Central memory CD8-positive, alpha-beta T cell (primary cell): ENCODE data around the gene IFNB1.

ENCODE experiments used
- ATAC-seq: fragments of 150-1000 bp; cut with Tn5 transposase; replicated peaks from 2 replicates; pipeline ENCODE4 v1.10.0; 2022; ENCODE audit warnings: mild to moderate bottlenecking, moderate FRiP score, moderate number of reproducible peaks; ENCODE audit not compliant: poor library complexity, severe bottlenecking; ENCODE audit errors: extremely low read depth
- DNase-seq, 2 donors: peaks; one replicate each; pipeline ENCODE4 v3.0.0; 2021; ENCODE audit warnings: low spot score in 2 of 2
- H3K27ac Mint-ChIP-seq: one replicate; pipeline ENCODE4 v1.8.0; 2022; ENCODE audit warnings: low read depth, mild to moderate bottlenecking, moderate library complexity, mixed read lengths
- H3K27me3 Mint-ChIP-seq: one replicate; pipeline ENCODE4 v1.8.0; 2022; ENCODE audit warnings: mixed read lengths
- H3K36me3 Mint-ChIP-seq: one replicate; pipeline ENCODE4 v1.8.0; 2022; ENCODE audit warnings: mild to moderate bottlenecking, moderate library complexity, mixed read lengths; ENCODE audit not compliant: insufficient read depth
- H3K4me1 Mint-ChIP-seq: one replicate; pipeline ENCODE4 v1.8.0; 2022; ENCODE audit warnings: mixed read lengths
- H3K4me3 Mint-ChIP-seq: one replicate; pipeline ENCODE4 v1.8.0; 2022; ENCODE audit warnings: mild to moderate bottlenecking, moderate library complexity, mixed read lengths
- H3K9me3 Mint-ChIP-seq: one replicate; pipeline ENCODE4 v1.8.0; 2022; ENCODE audit warnings: mixed read lengths

The IFNB1 gene

DNA sequence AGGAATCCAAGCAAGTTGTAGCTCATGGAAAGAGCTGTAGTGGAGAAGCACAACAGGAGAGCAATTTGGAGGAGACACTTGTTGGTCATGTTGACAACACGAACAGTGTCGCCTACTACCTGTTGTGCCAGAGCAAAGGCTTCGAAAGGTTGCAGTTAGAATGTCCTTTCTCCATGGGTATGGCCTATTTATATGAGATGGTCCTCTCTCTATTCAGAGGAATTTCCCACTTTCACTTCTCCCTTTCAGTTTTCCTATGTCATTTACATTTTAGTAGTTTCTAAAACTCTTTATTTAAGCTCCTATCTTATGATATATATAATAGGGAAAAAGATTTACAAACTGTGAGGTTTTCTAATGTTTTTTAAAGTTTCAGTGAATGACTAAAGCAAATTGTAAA lies at the start of gene IFNB1:
Gene IFNB1, minus strand, starts transcription at position 162 of the 400 bp plus-strand sequence. Its CDS starts 73 bp downstream, at position 89.
- H3K27me3 Mint-ChIP-seq: no peaks in the 10 kb centered on the region
- ATAC-seq (no peak), DNase-seq (no peak)
- H3K27ac Mint-ChIP-seq: no peak within 1 kb of the TSS
- H3K9me3 Mint-ChIP-seq: no peaks in the 10 kb centered on the region
- peaks cover 1% of the 10 kb centered on the region for H3K36me3 Mint-ChIP-seq
- peaks cover 23% of the 10 kb centered on the region for H3K4me1 Mint-ChIP-seq
- no peak within 1 kb of the TSS for H3K4me3 Mint-ChIP-seq

DNA sequence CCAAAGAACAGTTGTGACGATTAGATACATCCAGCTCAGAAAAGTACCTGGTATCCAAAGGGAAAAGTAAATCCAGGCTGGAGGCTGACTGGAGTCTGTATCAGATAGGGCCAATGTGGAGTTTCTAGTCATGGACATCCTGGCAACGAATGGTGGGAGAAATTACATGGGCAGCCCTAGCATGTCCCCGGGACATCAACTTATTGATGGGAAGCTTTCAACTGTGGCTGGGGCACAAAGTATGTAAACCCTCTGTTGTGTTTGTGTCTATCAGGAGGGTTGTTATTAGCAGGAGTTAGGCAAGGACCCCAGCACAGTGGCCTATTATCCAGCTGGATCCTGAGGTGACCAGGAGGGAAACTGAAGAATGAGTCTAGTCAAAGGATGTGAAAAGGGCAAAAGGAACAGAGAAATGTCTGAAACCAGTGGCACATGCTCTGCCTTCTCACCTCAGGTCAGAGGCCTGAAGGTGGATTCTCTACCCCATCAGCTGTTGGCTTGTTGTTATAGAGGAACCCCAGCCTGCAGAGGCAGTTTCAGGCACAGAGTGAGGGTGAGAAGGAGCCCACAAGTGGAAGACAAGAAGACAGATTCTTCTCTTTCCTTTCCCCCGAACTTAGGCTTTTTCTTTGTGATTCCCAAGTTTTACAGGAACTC lies 44.0 kb upstream of the IFNB1 start:
- Mint-ChIP-seq H3K27me3 (peaks cover 28% of the 10 kb centered on the region), H3K4me1 (no peaks in the 10 kb centered on the region), H3K27ac (no peak overlapping the region), H3K36me3 (no peaks in the 10 kb centered on the region), H3K4me3 (no peak overlapping the region), H3K9me3 (no peaks in the 10 kb centered on the region)
- DNase-seq (no peak), ATAC-seq (no peak)

DNA sequence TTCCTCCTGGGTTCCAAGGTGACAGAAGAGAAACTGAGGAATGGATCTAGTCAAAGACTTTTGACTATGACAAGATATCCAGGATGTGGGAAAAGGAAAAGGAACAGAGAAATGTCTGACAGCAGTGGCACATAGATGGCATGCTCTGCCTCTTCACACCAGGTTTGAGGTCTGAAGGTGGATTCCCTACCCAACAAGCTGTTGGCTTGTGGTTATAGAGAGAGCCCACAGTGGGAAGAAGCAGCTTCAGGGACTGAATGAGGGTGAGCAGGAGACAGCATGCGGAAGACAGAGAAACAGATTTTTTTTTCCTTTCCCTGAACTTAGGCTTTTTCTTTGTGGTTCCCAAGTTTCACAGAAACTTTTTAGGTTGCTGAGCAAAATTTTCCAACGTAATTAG lies 43.3 kb upstream of the IFNB1 start:
- no peak for ATAC-seq
- H3K27ac Mint-ChIP-seq: no peak overlapping the region
- no peaks in the 10 kb centered on the region for H3K4me1 Mint-ChIP-seq
- H3K4me3 Mint-ChIP-seq: no peak overlapping the region
- DNase-seq: no peak
- no peaks in the 10 kb centered on the region for H3K36me3 Mint-ChIP-seq
- H3K9me3 Mint-ChIP-seq: no peaks in the 10 kb centered on the region
- H3K27me3 Mint-ChIP-seq: peaks cover 28% of the 10 kb centered on the region

DNA sequence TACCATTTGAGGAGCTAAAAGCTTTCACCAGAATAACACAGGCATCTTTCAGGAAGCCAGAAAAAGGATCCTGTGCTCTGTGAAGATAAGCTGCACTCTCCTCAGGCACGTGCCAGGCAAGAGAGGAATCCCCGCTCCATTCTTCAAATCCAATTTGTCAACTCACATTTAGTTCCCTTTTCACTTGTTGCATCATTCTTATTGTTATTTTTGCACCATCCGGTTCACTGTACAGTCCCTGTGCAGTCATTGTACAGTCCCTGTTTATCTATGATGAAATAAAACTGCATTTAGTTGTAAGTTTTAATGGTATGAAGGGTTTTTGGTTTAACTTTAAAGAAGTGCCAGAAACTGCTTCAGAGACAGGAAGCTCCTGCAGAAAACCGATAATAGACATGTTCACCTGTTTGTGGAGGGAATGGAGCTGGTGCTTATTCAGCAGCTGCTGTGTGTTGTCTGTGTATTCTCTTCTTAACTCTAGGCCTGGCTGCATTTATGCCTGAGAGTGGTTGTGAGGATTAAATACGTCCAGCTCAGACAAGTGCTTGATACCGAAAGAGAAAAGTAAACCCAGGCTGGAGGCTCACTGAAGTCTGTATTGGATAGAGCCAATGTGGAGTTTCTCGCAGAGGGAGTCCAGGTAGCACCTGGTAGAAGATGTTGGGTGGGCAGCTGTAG lies 41.5 kb upstream of the IFNB1 start:
- no peak overlapping the region for H3K4me3 Mint-ChIP-seq
- no peaks in the 10 kb centered on the region for H3K36me3 Mint-ChIP-seq
- no peaks in the 10 kb centered on the region for H3K9me3 Mint-ChIP-seq
- H3K27me3 Mint-ChIP-seq: peaks cover 22% of the 10 kb centered on the region
- DNase-seq: no peak
- no peak overlapping the region for H3K27ac Mint-ChIP-seq
- H3K4me1 Mint-ChIP-seq: no peaks in the 10 kb centered on the region
- ATAC-seq: no peak

DNA sequence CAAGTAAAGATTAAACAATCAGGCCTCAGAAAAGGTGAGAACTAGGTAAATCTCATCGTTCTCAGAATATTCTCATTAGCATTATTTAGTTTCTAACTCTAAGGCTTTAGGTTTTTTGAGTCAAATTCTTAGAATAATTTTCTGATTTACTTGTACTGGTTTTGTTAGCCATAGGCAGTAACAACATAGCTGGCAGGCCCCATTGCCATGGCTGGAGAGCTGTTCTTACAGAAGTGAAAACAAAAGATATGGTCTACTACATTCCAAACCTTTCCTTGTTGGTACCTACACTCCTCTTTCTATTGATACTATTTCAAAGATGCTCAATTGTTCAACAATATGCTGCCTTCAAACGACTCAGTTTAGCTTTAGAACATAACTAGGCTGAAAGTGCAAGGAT lies 36.6 kb upstream of the IFNB1 start:
- Mint-ChIP-seq H3K27me3 (peaks cover 10% of the 10 kb centered on the region), H3K27ac (no peak overlapping the region), H3K36me3 (no peaks in the 10 kb centered on the region), H3K9me3 (no peaks in the 10 kb centered on the region), H3K4me1 (no peaks in the 10 kb centered on the region), H3K4me3 (no peak overlapping the region)
- no peak for DNase-seq
- ATAC-seq: no peak

DNA sequence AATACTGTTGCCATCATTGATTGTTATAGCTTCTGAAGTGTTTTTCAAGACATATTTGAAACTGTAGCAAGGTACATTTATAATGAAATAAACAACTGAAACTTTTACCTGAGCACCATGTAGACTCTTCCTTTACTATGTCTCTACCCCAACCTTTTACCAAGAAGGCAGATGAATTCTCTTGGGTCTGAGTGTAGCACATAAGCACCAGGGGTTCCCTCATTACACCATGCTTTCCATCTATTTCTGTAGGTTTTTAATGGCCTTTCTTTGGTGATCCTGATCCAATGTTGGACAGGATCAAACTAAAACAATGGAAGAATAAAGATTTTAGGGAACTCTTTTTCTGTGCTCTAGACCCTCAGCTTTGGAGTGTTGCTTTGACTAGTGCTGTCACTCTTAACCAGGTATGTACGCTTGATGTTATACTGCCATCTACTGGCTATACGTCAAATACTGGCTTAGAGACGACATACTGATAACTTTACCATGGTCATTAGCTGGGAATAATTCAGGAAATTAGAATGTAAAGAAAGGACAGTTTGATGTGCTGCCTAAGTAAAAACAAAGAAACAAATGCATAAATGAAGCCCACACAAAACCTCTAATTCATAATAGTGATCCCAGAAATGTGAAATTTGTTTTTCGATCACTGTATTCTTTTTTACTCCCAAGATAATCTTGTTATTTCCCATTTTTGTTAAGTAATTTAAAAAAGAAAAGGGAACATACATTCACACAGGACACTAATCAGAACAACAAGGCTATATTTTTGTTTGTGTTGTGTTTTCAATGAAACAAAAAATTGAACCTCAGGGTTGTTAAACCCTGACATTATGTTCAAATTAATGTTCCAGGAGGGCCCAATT lies 33.2 kb upstream of the IFNB1 start:
- H3K27ac Mint-ChIP-seq: no peak overlapping the region
- no peaks in the 10 kb centered on the region for H3K4me1 Mint-ChIP-seq
- no peaks in the 10 kb centered on the region for H3K36me3 Mint-ChIP-seq

DNA sequence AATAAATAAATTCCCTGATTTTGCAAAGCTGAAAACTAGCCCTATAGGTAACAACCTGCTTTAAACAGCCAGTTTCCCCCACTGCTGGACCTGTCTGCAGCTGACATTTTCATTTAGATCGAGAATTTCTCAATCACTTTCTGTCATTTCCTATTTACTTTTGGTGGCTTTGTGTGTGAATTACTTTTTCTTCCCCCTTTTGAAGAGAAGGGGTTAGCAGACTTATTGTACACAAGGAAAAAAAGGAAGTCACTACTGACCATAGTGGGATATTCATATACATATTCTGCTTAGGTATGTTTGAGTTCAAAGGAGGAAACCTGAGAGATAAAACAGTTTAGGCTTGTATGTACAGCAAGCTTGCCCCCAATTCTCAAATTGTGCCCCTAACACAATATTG lies 27.0 kb upstream of the IFNB1 start:
- Mint-ChIP-seq H3K9me3 (no peaks in the 10 kb centered on the region), H3K36me3 (peaks cover 2% of the 10 kb centered on the region), H3K4me1 (peaks cover 9% of the 10 kb centered on the region), H3K27me3 (no peaks in the 10 kb centered on the region), H3K27ac (no peak overlapping the region), H3K4me3 (no peak overlapping the region)
- ATAC-seq: no peak
- no peak for DNase-seq

More for the DNA sequence above, 33.2 kb upstream of the IFNB1 start:
- Mint-ChIP-seq H3K27me3 (peaks cover 10% of the 10 kb centered on the region), H3K9me3 (no peaks in the 10 kb centered on the region), H3K4me3 (no peak overlapping the region)
- no peak for DNase-seq
- peak; percentile 87 for ATAC-seq

DNA sequence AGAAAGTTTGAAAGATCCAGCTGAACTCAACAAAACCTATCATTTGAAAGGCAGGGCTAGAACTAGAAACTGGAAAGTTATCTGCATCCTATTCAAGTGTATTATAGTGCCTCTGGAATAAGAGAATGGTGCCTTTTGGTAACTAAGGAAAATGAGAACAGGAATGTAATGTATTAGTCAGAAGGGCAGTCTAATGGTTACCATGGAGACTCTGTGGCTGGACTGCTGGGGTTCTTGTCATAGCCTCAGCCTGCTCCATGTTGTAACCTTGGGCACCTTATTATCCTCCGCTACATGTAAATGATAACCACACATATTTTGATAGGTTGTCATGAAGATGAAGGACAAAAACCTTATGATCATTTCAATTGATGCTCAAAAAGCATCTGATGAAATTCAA lies 24.6 kb upstream of the IFNB1 start:
- Mint-ChIP-seq H3K4me3 (no peak overlapping the region), H3K4me1 (peaks cover 12% of the 10 kb centered on the region), H3K27ac (no peak overlapping the region), H3K36me3 (peaks cover 2% of the 10 kb centered on the region), H3K9me3 (no peaks in the 10 kb centered on the region), H3K27me3 (no peaks in the 10 kb centered on the region)
- no peak for DNase-seq
- ATAC-seq: no peak

DNA sequence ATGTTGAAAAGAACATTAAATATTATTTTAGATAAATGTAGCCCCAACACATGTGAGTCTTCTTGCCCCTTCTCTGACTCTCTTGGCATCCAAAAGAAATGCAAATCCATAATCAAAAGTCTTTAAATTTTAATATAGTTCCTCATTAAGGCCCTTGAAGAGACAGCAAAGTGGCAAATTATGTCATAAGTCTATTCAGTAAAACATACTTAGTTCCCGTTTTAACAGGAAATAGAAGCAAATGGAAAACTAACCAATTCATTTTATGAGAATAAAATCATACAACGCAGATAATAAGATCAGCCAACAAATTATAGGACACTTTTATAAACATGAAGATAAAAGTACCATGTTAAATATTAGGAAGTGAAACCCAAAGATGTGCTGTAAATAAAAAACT lies 20.1 kb upstream of the IFNB1 start:
- no peaks in the 10 kb centered on the region for H3K9me3 Mint-ChIP-seq
- H3K4me3 Mint-ChIP-seq: peak overlapping the region; percentile 70
- no peaks in the 10 kb centered on the region for H3K27me3 Mint-ChIP-seq
- peaks cover 6% of the 10 kb centered on the region for H3K36me3 Mint-ChIP-seq
- ATAC-seq: no peak
- H3K27ac Mint-ChIP-seq: peak overlapping the region; percentile 92
- H3K4me1 Mint-ChIP-seq: peaks cover 35% of the 10 kb centered on the region
- DNase-seq: no peak

DNA sequence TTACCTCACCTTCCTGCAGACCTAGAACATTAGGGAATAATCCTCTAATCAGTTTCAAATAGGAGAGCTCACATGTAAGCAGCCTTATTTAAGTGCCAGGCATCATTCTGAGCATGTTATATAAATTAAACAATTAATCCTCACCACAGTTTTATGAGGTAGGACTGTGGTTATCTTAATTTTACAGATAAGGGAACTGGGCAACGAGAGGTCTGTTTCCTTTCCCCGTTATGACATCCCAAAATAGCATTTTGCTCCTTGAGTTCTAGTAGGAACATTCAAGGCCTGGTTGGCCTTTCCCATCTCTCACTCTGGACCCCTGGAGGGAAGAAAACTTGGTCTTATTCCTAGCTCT lies 19.1 kb upstream of the IFNB1 start:
- DNase-seq: no peak
- Mint-ChIP-seq H3K4me1 (peaks cover 35% of the 10 kb centered on the region), H3K36me3 (peaks cover 6% of the 10 kb centered on the region), H3K27ac (peak overlapping the region; percentile 92), H3K4me3 (peak overlapping the region; percentile 70), H3K9me3 (no peaks in the 10 kb centered on the region), H3K27me3 (no peaks in the 10 kb centered on the region)
- ATAC-seq: no peak

DNA sequence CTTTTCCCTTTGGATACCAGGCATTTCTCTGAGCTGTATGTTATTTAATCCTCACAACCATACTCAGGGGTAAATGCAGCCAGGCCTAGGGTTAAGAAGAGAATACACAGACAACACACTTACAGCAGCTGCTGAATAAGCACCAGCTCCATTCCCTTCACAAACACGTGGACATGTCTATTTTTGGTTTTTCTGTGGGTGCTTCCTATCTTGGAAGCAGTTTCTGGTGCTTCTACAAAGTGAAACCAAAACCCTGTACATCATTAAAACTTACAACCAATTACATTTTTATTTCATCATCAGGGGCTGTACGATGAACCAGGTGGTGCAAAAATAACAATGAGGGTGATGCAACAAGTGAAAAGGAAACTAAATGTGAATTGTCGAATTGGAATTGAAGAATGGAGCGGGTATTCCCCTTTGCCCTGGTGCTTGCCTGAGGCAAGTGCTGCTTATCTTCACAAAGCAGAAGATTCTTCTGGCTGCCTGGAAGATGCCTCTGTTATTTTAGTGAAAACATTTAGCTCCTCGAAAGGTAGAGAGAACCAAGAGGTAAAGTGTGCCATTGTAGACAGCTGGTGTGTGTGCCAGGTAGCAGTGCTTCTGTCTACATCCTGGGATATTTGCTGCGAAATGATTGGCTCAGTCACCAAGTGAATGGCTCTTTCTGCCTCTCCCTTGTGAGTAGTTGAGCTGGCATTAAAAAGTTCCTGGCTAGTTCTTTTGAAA lies 18.6 kb upstream of the IFNB1 start:
- ATAC-seq (peak; percentile 93), DNase-seq (peak in 1 of 2 donors; percentile 48)
- H3K4me3 Mint-ChIP-seq: peak overlapping the region; percentile 70
- peaks cover 6% of the 10 kb centered on the region for H3K36me3 Mint-ChIP-seq
- peak overlapping the region; percentile 92 for H3K27ac Mint-ChIP-seq
- peaks cover 35% of the 10 kb centered on the region for H3K4me1 Mint-ChIP-seq
- no peaks in the 10 kb centered on the region for H3K9me3 Mint-ChIP-seq
- H3K27me3 Mint-ChIP-seq: no peaks in the 10 kb centered on the region

DNA sequence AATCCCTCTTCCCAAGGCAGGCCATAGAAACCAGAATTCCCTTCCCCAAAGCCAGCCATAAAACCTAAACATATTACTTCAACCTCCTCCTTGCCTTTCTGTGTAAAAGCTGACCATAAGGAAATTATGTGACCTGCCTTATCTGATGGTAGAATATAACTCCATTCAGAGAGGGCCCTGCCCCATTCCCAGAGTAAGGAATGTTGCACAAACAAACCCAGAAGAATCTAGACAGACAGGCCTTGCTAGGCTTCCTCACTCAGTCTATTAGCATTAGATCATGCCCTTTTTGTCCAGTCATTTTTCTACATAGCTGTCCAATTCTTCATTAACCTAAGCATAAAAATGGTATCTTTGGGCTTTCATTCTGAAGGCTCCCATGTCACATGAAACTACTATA lies 17.8 kb upstream of the IFNB1 start:
- H3K4me3 Mint-ChIP-seq: peak overlapping the region; percentile 70
- peaks cover 30% of the 10 kb centered on the region for H3K4me1 Mint-ChIP-seq
- peaks cover 4% of the 10 kb centered on the region for H3K36me3 Mint-ChIP-seq
- no peaks in the 10 kb centered on the region for H3K9me3 Mint-ChIP-seq
- no peaks in the 10 kb centered on the region for H3K27me3 Mint-ChIP-seq
- H3K27ac Mint-ChIP-seq: peak overlapping the region; percentile 92
- DNase-seq (no peak), ATAC-seq (no peak)
